GM12892 (cell line): Measurements from ENCODE around the gene HLA-DMA.
"Not testable (repeated sequence)": the region's sequence is repeated elsewhere in the genome, so short reads cannot be mapped to it uniquely, and the experiment has no call there.

ENCODE experiments used
- DNase-seq: peaks from one replicate; pipeline ENCODE4 v3.0.0; 2011; ENCODE audit not compliant: insufficient read length
- FAIRE-seq: peaks from 2 replicates; lab custom pipeline; 2011; peaks lifted over from hg19 to GRCh38; lab: Jason Lieb, UNC
- POLR2A ChIP-seq: IDR thresholded peaks from 2 replicates; pipeline ENCODE4 v1.6.1; 2011; ENCODE audit warnings: low read depth, low read length, control low read depth
- POLR2AphosphoS5 ChIP-seq: IDR thresholded peaks from 2 replicates; pipeline ENCODE4 v1.6.1; 2011; ENCODE audit warnings: low read depth, low read length, control low read depth
- TAF1 ChIP-seq: IDR thresholded peaks from 2 replicates; pipeline ENCODE4 v1.6.1; 2011; ENCODE audit warnings: low read depth, mild to moderate bottlenecking, control low read depth, low read length, borderline replicate concordance

Gene HLA-DMA

DNA sequence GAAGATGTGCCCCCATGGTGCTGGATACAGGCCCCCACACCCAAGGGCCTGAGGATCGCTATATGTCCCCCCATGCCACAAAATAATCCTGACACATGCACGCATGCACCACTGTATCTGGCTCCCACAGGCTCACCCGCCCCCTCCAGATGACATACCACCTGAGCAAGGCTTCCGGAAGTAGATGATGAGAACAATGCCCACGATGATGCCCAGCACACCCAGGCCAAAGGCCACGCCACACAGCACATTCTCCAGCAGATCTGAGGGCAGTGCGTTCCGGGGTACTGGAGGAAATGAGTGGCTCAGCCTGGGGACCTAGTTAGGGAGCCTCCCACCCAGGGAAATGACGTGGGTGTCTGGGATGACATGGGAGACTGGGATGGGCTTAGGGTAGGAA is 3.8 kb downstream of the HLA-DMA start:
- TF ChIP-seq TAF1 (no peak), POLR2AphosphoS5 (0 out of 2 replicates have a peak, but pooled peaks have one; percentile 5), POLR2A (peak; percentile 20; the same call in 1 of the 2 replicates)
- FAIRE-seq (no peak), DNase-seq (no peak)

- FAIRE-seq (peak; percentile 87), DNase-seq (no peak)
- TF ChIP-seq TAF1 (no peak), POLR2AphosphoS5 (peak; percentile 85; the same call in 1 of the 2 replicates), POLR2A (peak; percentile 72; the same call in 1 of the 2 replicates)
Measured at GRCh38 chr6:32947552-32948465, 5.1 kb downstream of the HLA-DMA start.

- no peak for DNase-seq
- no peak for FAIRE-seq
- no peak for TF ChIP-seq TAF1
- no peak for TF ChIP-seq POLR2A
- no peak for TF ChIP-seq POLR2AphosphoS5
Measured at GRCh38 chr6:32946893-32947292, 6.0 kb downstream of the HLA-DMA start.

DNA sequence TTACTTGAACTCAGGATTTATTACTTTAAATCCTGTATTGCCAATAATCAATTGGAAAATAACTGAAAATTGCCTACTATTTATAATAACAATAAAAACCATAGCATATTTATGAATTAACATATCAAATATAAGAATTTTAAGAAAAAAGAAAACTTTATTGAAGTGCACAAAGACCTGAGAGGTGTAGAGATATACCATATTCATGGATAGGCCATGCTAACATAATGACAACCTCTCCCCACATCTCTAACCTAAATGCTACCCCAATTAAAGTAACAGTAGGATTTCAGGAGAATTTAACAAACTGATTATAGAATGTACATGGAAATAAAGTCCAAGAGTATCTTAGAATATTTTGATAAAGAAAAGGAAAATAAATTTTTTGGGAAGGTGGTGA is 6.9 kb downstream of the HLA-DMA start:
- FAIRE-seq (no peak), DNase-seq (no peak)
- TF ChIP-seq POLR2AphosphoS5 = no peak
- no peak for TF ChIP-seq TAF1
- TF ChIP-seq POLR2A = no peak

- no peak for TF ChIP-seq TAF1
- peak; percentile 70 for TF ChIP-seq POLR2AphosphoS5
- FAIRE-seq (peak; percentile 96), DNase-seq (no peak)
Measured at GRCh38 chr6:32945108-32945760, 7.7 kb downstream of the HLA-DMA start.

GRCh38 chr6:32943864-32944649 is 8.8 kb downstream of the HLA-DMA start:
- FAIRE-seq = peak; percentile 97
- DNase-seq = no peak
- TF ChIP-seq TAF1 (peak; percentile 57; the same call in 1 of the 2 replicates), POLR2A (peak; percentile 79), POLR2AphosphoS5 (peak; percentile 75; the same call in 1 of the 2 replicates)

GRCh38 chr6:32942555-32943123 is 10.3 kb downstream of the HLA-DMA start:
- FAIRE-seq, DNase-seq: not testable (repeated sequence)

- TF ChIP-seq POLR2AphosphoS5 (no peak), POLR2A (no peak), TAF1 (no peak)
- no peak for FAIRE-seq
- DNase-seq = no peak
Measured at GRCh38 chr6:32941214-32941768, 11.6 kb downstream of the HLA-DMA start.

- FAIRE-seq (peak; percentile 98), DNase-seq (peak; percentile 36)
- TF ChIP-seq POLR2AphosphoS5 (peak; percentile 88), POLR2A (peak; percentile 89), TAF1 (peak; percentile 51; the same call in 1 of the 2 replicates)
Measured at GRCh38 chr6:32940656-32941213, 12.2 kb downstream of the HLA-DMA start, which contains the start of gene HLA-DMB. TSS of gene HLA-DMB (minus strand) at chr6:32941028. CDS start at chr6:32940807, 221 bp downstream.

- no peak for TF ChIP-seq TAF1
- TF ChIP-seq POLR2A = no peak
- TF ChIP-seq POLR2AphosphoS5 = no peak
- FAIRE-seq (no peak), DNase-seq (no peak)
Measured at GRCh38 chr6:32938494-32938893, 14.4 kb downstream of the HLA-DMA start.
